Choroid plexus epithelial cell (primary cell): Measurements from ENCODE around the gene CDK5.

Experiments
- DNase-seq: peaks from one replicate; pipeline ENCODE4 v3.0.0-alpha.2; 2010; ENCODE audit warnings: low read depth
- H3K4me3 ChIP-seq: 2 replicates; pipeline ENCODE4 v1.5.1; 2011; ENCODE audit warnings: low read depth, mild to moderate bottlenecking, control low read depth, low read length, moderate library complexity
- TF ChIP-seq, protein P1 (sequence below): conservative IDR thresholded peaks from 2 replicates; pipeline ENCODE4 v1.5.1; 2011; ENCODE audit warnings: low read depth, mild to moderate bottlenecking, control low read depth, inconsistent platforms, low read length, moderate library complexity

Gene CDK5

DNA sequence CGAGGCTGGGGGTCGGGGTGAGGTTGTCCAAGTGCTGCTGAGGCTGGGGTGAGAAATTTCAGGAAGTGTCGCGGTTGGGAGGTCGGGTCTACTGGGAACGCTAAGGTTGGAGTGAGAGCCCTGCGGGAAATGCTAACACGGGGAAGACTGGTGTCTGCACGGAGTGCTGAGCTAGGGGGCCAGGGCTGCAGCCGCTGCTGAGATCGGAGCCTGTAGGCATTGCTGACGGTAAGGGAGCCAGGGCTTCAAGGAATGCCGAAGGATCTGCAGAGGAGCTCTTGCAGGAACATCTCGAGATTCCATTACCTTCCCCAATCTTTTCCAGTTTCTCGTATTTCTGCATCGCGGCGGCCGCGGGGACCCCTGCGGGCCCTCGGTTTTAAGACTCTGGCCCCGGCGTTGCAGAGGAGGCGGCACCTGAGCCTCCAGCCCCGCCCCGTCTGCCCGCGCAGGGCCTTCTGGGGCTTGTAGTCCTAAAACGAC lies at the start of gene CDK5:
Gene CDK5, minus strand, starts transcription at position 392 of the 483 bp plus-strand sequence. Its CDS starts 49 bp downstream, at position 343.
- H3K4me3 ChIP-seq = peak within 1 kb of the TSS; percentile 78
- DNase-seq = no peak
- TF ChIP-seq, protein P1, sequence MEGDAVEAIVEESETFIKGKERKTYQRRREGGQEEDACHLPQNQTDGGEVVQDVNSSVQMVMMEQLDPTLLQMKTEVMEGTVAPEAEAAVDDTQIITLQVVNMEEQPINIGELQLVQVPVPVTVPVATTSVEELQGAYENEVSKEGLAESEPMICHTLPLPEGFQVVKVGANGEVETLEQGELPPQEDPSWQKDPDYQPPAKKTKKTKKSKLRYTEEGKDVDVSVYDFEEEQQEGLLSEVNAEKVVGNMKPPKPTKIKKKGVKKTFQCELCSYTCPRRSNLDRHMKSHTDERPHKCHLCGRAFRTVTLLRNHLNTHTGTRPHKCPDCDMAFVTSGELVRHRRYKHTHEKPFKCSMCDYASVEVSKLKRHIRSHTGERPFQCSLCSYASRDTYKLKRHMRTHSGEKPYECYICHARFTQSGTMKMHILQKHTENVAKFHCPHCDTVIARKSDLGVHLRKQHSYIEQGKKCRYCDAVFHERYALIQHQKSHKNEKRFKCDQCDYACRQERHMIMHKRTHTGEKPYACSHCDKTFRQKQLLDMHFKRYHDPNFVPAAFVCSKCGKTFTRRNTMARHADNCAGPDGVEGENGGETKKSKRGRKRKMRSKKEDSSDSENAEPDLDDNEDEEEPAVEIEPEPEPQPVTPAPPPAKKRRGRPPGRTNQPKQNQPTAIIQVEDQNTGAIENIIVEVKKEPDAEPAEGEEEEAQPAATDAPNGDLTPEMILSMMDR = no peak

GRCh38 chr7:151104411-151105235 lies 46.9 kb upstream of the CDK5 start:
- H3K4me3 ChIP-seq = no peak overlapping the region
- TF ChIP-seq, protein P1 = no peak

DNA sequence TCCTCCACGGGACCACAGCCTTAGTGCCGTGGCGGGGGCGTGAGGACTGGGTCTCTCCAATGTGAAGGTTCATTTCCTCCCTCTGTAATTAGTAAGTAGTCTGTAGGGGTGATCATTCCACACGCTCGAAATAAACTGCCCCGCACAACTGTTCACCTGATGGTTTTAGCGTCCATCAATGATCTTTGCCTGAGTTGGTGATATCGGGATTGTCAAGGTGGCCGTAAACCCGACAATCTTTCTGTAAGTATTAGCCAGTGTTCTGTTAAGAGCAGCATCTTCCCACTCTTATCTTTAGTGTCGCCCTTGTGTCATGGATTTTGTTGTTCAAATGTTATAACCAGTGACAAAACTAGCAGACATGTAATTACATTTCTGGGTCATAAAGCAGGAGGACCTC lies 46.3 kb upstream of the CDK5 start:
- no peak overlapping the region for H3K4me3 ChIP-seq
- TF ChIP-seq, protein P1 = no peak
- DNase-seq = no peak

More at GRCh38 chr7:151104411-151105235, 46.9 kb upstream of the CDK5 start:
- peak; percentile 90 for DNase-seq

GRCh38 chr7:151102991-151103390 lies 45.3 kb upstream of the CDK5 start:
- no peak overlapping the region for H3K4me3 ChIP-seq
- TF ChIP-seq, protein P1 = no peak
- no peak for DNase-seq

- TF ChIP-seq, protein P1 = no peak
- H3K4me3 ChIP-seq = no peak overlapping the region
- DNase-seq = no peak
Measured at GRCh38 chr7:151101621-151102396, 44.1 kb upstream of the CDK5 start.

GRCh38 chr7:151100921-151101320 lies 43.2 kb upstream of the CDK5 start:
- TF ChIP-seq, protein P1 = no peak
- no peak overlapping the region for H3K4me3 ChIP-seq
- DNase-seq = no peak
